HepG2 (cell line): ENCODE data around the gene ADAMTS2. TPM values are rescaled to one million over a fixed set of nuclear protein-coding genes. Genes with fewer than 3 reads are reported as not detected.

Source experiments
- ATAC-seq: fragments of 200-7000 bp; cut with Tn5 transposase; 3 replicates; pipeline ENCODE4 v1.9.1; 2020; ENCODE audit warnings: mild to moderate bottlenecking, moderate library complexity
- BruUV-seq: library from RNA; stranded (reverse); fragments of 400-500 nt; replicated peaks from 2 replicates; lab custom pipeline; 2021; lab: Mats Ljungman, UMichigan
- CTCF ChIA-PET: fragments of 300-600 bp; formaldehyde crosslinking; extraction: SDS; loops from one replicate; lab custom pipeline; 2021; ENCODE audit warnings: low total read pairs, inconsistent platforms, low intra/inter-chr PET ratio; lab: Yijun Ruan, JAX
- POLR2A ChIA-PET: fragments of 350-600 bp; sonication (Branson Sonifier 250); formaldehyde crosslinking; loops from one replicate; lab custom pipeline; 2020; ENCODE audit warnings: antibody characterized with exemption, inconsistent platforms; lab: Yijun Ruan, JAX
- DNase-seq: peaks from one replicate; pipeline ENCODE4 v3.0.0-alpha.2; 2015; ENCODE audit warnings: low spot score
- FAIRE-seq: peaks from 3 replicates; lab custom pipeline; 2011; peaks lifted over from hg19 to GRCh38; lab: Jason Lieb, UNC
- H2AFZ ChIP-seq: one replicate; pipeline ENCODE4 v1.6.1; 2011; ENCODE audit warnings: low read length, inconsistent platforms
- H3K27ac ChIP-seq: fragments of 300-600 bp; 3 replicates; pipeline ENCODE4 v1.8.0; 2011; ENCODE audit warnings: mixed run types, mild to moderate bottlenecking, mixed read lengths, low read length, inconsistent platforms; ENCODE audit not compliant: insufficient read depth; ENCODE audit errors: extremely low read length
- H3K27me3 ChIP-seq, 2 experiments: fragments of 200-600 bp in 1 of 2; 2 replicates in 1 of 2; 3 replicates in 1 of 2; pipeline versions ENCODE4 v1.6.0 to v1.8.0; 2011; ENCODE audit warnings: low read length in 2 of 2, mild to moderate bottlenecking in 2 of 2, moderate library complexity in 2 of 2, inconsistent platforms in 1 of 2; ENCODE audit not compliant: insufficient read depth in 2 of 2, control insufficient read depth in 1 of 2
- H3K36me3 ChIP-seq, 2 experiments: fragments of 200-600 bp in 1 of 2; replicated peaks in 1 of 2; 2 replicates in 1 of 2; 3 replicates in 1 of 2; pipeline versions ENCODE4 v1.5.1 to v1.8.0; 2011; ENCODE audit warnings: low read length in 2 of 2, inconsistent platforms in 1 of 2; ENCODE audit not compliant: insufficient read depth in 2 of 2, control insufficient read depth in 1 of 2
- H3K4me1 ChIP-seq: 2 replicates; pipeline ENCODE4 v1.5.1; 2012; ENCODE audit warnings: low read length, inconsistent platforms; ENCODE audit not compliant: insufficient read depth
- H3K4me2 ChIP-seq: 2 replicates; pipeline ENCODE4 v1.6.0; 2011; ENCODE audit warnings: low read depth, low read length, inconsistent platforms
- H3K4me3 ChIP-seq, 3 experiments: fragments of 200-600 bp in 1 of 3; sonication (generic), shearing (Covaris generic) in 1 of 3; replicated peaks in 1 of 3; 2 replicates each; pipeline ENCODE4 v1.5.1; 2011 to 2016; ENCODE audit warnings: low read length in 3 of 3, inconsistent platforms in 2 of 3, low read depth in 2 of 3, mild to moderate bottlenecking in 2 of 3, control low read depth in 1 of 3, mixed read lengths in 1 of 3; ENCODE audit not compliant: insufficient read depth in 1 of 3
- H3K79me2 ChIP-seq: one replicate; pipeline ENCODE4 v1.6.1; 2011; ENCODE audit warnings: low read length, inconsistent platforms; ENCODE audit not compliant: insufficient read depth
- H3K9ac ChIP-seq: 2 replicates; pipeline ENCODE4 v1.6.0; 2011; ENCODE audit warnings: mild to moderate bottlenecking, low read depth, low read length, inconsistent platforms; ENCODE audit not compliant: insufficient read depth
- H3K9me3 ChIP-seq: 2 replicates; pipeline ENCODE4 v1.5.1; 2012; ENCODE audit warnings: mild to moderate bottlenecking, low read length
- H4K20me1 ChIP-seq: 2 replicates; pipeline ENCODE4 v1.6.0; 2011; ENCODE audit warnings: inconsistent platforms, mild to moderate bottlenecking, low read length, moderate library complexity; ENCODE audit not compliant: insufficient read depth
- CREB1 ChIP-seq, 2 experiments: fragments of 450-650 bp in 1 of 2; IDR thresholded peaks; 2 replicates each; pipeline ENCODE4 v1.6.1; 2016 to 2017; ENCODE audit warnings: control low read depth in 1 of 2, mild to moderate bottlenecking in 1 of 2, missing compliant biosample characterization in 1 of 2, missing genetic modification characterization in 1 of 2
- CREM ChIP-seq, 2 experiments: sonication (generic) in 1 of 2; formaldehyde crosslinking in 1 of 2; IDR thresholded peaks; 2 replicates each; pipeline versions ENCODE4 v1.4.0 to v1.6.1; 2016 to 2020; ENCODE audit warnings: antibody characterized with exemption in 1 of 2, mild to moderate bottlenecking in 1 of 2, missing genetic modification reagents in 1 of 2
- ELF3 ChIP-seq: IDR thresholded peaks from 2 replicates; pipeline ENCODE4 v1.6.1; 2016; ENCODE audit warnings: missing genetic modification reagents, missing compliant biosample characterization
- ELF4 ChIP-seq: sonication (generic); formaldehyde crosslinking; IDR thresholded peaks from 2 replicates; pipeline ENCODE4 v1.5.0; 2020; ENCODE audit warnings: missing genetic modification reagents, mild to moderate bottlenecking, moderate library complexity, borderline replicate concordance
- FOXO1 ChIP-seq: sonication (generic); formaldehyde crosslinking; IDR thresholded peaks from 2 replicates; pipeline ENCODE4 v1.4.0; 2020; ENCODE audit warnings: missing genetic modification reagents
- HNRNPUL1 ChIP-seq: fragments of 200-400 bp; formaldehyde crosslinking; IDR thresholded peaks from 2 replicates; pipeline ENCODE4 v1.6.1; 2017; ENCODE audit warnings: low read depth, mild to moderate bottlenecking, low read length, moderate library complexity
- PAF1 ChIP-seq: IDR thresholded peaks from 2 replicates; pipeline ENCODE4 v1.6.1; 2016; ENCODE audit warnings: missing genetic modification reagents, missing compliant biosample characterization
- PHB2 ChIP-seq: fragments of 450-650 bp; IDR thresholded peaks from 2 replicates; pipeline ENCODE4 v1.6.1; 2018; ENCODE audit not compliant: partially characterized antibody
- PREB ChIP-seq: sonication (generic); formaldehyde crosslinking; IDR thresholded peaks from 2 replicates; pipeline ENCODE4 v1.4.0; 2020; ENCODE audit warnings: missing genetic modification reagents
- SNAPC2 ChIP-seq: sonication (generic); formaldehyde crosslinking; IDR thresholded peaks from 2 replicates; pipeline ENCODE4 v1.8.1; 2022; ENCODE audit warnings: mild to moderate bottlenecking, missing genetic modification reagents
- ZBTB25 ChIP-seq: IDR thresholded peaks from 2 replicates; pipeline ENCODE4 v1.6.1; 2018; ENCODE audit warnings: missing genetic modification reagents
- ZNF124 ChIP-seq: sonication (generic); formaldehyde crosslinking; IDR thresholded peaks from 2 replicates; pipeline ENCODE4 v1.4.0; 2020; ENCODE audit warnings: missing genetic modification reagents
- ZNF180 ChIP-seq: sonication (generic); formaldehyde crosslinking; IDR thresholded peaks from 2 replicates; pipeline ENCODE4 v1.4.0; 2020; ENCODE audit warnings: low read depth, missing genetic modification reagents, borderline replicate concordance
- ZNF720 ChIP-seq: sonication (generic); formaldehyde crosslinking; IDR thresholded peaks from 2 replicates; pipeline ENCODE4 v1.4.0; 2020; ENCODE audit warnings: missing genetic modification reagents
- ZNF878 ChIP-seq: sonication (generic); formaldehyde crosslinking; IDR thresholded peaks from 2 replicates; pipeline ENCODE4 v1.8.1; 2023; ENCODE audit warnings: mild to moderate bottlenecking, missing genetic modification reagents, moderate library complexity
- WGBS: methylation state at CpG from one replicate; pipeline ENCODE4 v1.1.6; 2017; ENCODE audit warnings: low lambda C conversion rate; 5-methylcytosine and 5-hydroxymethylcytosine counted together
- in situ Hi-C: cut with HindIII; loops from 2 replicates; pipeline ENCODE4 v1.10.0; 2017; ENCODE audit warnings: low pct_unique_long_range_greater_than_20kb; ENCODE audit not compliant: extremely low pct_ligation_motif_present
- intact Hi-C: fragments of 100-400 bp; cut with micrococcal nuclease; formaldehyde crosslinking; loops from one replicate; pipeline ENCODE4 v1.10.0; 2022; ENCODE audit not compliant: unreplicated experiment
- polyA plus RNA-seq, 8 experiments: library from polyadenylated mRNA; depleted of rRNA in 3 of 8; stranded (reverse) in 7 of 8; unstranded in 1 of 8; fragments of >200 nt; fragmentation: Illumina TruSeq in 4 of 8; extraction: Trizol in 4 of 8; gene quantifications; 2 replicates each; pipeline versions ENCODE4 v1.2.1 to v1.2.3, GENCODE V29; 2011 to 2016; ENCODE audit warnings: low read depth in 4 of 8, missing spikeins in 1 of 8, mixed read lengths in 1 of 8; ENCODE audit not compliant: insufficient read depth in 1 of 8
- total RNA-seq, 5 experiments: library from RNA; depleted of rRNA; stranded (reverse); fragments of >200 nt; fragmentation: Illumina TruSeq; extraction: Trizol; gene quantifications; 2 replicates each; pipeline ENCODE4 v1.2.3, GENCODE V29; 2016; ENCODE audit warnings: low read depth in 1 of 5
- TF ChIP-seq, protein P1 (sequence below): sonication (generic); formaldehyde crosslinking; IDR thresholded peaks from 2 replicates; pipeline ENCODE4 v1.5.0; 2020; ENCODE audit warnings: missing genetic modification reagents

Gene ADAMTS2
- total and polyA plus RNA-seq, 2 of the 13 experiments (the other 11 are each of a cell fraction or from before 2014, with no cell fraction given) = 0.24 to 3.5 TPM

GRCh38 chr5:179328291-179328690 is 17.0 kb downstream of the ADAMTS2 start:
- no peak for TF ChIP-seq ELF3 (CRISPR knock-in tag)
- no peak for TF ChIP-seq CREM (IDR thresholded peaks at IDR 0.05)
- no peak for TF ChIP-seq CREM (CRISPR knock-in tag; IDR thresholded peaks at IDR 0.05)
- no peak for TF ChIP-seq PHB2
- TF ChIP-seq ZNF124 (CRISPR knock-in tag) = no peak
- no peak for TF ChIP-seq CREB1 (IDR thresholded peaks at IDR 0.05)
- no peak for TF ChIP-seq CREB1 (CRISPR knock-in tag; IDR thresholded peaks at IDR 0.05)
- no peak for TF ChIP-seq SNAPC2 (CRISPR knock-in tag)
- Histone ChIP-seq H3K4me1 (no peaks in the 10 kb centered on the region), H3K4me3 (no peak overlapping the region), H3K9me3 (no peaks in the 10 kb centered on the region), H3K79me2 (no peaks in the 10 kb centered on the region), H3K9ac (no peak overlapping the region), H3K4me2 (no peak overlapping the region), H3K36me3 (no peaks in the 10 kb centered on the region), H3K27ac (no peak overlapping the region), H4K20me1 (no peaks in the 10 kb centered on the region), H2AFZ (no peak overlapping the region), H3K27me3 (peaks cover 0 to 31% of the 10 kb centered on the region in 2 experiments; a peak in 2 of 5 replicates)
- ATAC-seq (no peak), DNase-seq (no peak), FAIRE-seq (no peak)
- 80% methylated on average over 6 of the region's 6 CpGs for WGBS
- in situ Hi-C loops (no loop called here), intact Hi-C loops (no loop called here)
- BruUV-seq = no TSS peak
- POLR2A ChIA-PET = no interaction called here
- CTCF ChIA-PET = no interaction called here

DNA sequence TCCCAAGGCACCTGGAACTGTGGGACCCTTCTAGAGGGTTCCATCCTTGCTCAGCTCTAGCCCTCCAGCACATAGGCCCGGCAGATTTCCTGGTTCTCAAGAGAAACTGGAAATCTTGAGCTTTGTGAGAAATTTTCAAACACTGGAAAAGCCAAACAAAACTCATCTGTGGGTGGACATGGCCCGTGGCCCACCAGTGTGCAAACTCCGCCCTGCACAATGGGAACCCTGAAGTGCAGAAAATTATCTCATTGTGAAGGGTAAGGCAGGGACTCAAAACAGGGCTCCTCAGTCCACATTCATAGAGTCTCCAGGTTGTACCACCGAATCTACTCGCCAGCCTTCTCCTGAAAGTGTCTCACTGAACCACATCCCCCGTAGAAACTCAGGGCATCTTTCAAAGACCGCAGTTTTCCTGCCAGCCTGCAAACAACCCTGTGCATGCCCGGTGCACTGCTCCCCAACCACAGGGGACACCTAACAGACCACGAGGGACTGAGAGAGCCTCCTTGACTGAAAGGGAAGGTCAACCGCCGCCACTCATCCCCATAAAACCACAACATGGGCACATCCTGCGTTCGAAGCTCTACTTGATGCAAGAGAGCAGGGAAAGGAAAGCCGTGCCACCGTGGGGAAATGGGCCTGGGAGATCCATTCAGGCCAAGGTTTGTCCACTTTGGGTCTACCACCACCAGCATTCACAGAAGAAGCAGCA is 18.1 kb downstream of the ADAMTS2 start:
- H3K4me2 ChIP-seq = no peak overlapping the region
- no peak overlapping the region for H2AFZ ChIP-seq
- H3K79me2 ChIP-seq = no peaks in the 10 kb centered on the region
- no peaks in the 10 kb centered on the region for H3K36me3 ChIP-seq
- ATAC-seq (no peak), FAIRE-seq (no peak), DNase-seq (no peak)
- no peak overlapping the region for H3K27ac ChIP-seq
- no TSS peak for BruUV-seq
- CTCF ChIA-PET = no interaction called here
- in situ Hi-C loops = no loop called here
- no peaks in the 10 kb centered on the region for H4K20me1 ChIP-seq
- peaks cover 5 to 40% of the 10 kb centered on the region in 2 experiments; a peak in 4 of 5 replicates for H3K27me3 ChIP-seq
- WGBS = 57% methylated on average over 14 of the region's 15 CpGs
- no peaks in the 10 kb centered on the region for H3K4me1 ChIP-seq
- no peak overlapping the region for H3K4me3 ChIP-seq
- H3K9ac ChIP-seq = no peak overlapping the region
- intact Hi-C loops = no loop called here
- POLR2A ChIA-PET = no interaction called here
- H3K9me3 ChIP-seq = no peaks in the 10 kb centered on the region
- TF ChIP-seq PAF1 (CRISPR knock-in tag) = no peak
- TF ChIP-seq HNRNPUL1 = no peak
- no peak for TF ChIP-seq ZBTB25 (CRISPR knock-in tag)
- TF ChIP-seq PREB = no peak
- TF ChIP-seq, protein P1, sequence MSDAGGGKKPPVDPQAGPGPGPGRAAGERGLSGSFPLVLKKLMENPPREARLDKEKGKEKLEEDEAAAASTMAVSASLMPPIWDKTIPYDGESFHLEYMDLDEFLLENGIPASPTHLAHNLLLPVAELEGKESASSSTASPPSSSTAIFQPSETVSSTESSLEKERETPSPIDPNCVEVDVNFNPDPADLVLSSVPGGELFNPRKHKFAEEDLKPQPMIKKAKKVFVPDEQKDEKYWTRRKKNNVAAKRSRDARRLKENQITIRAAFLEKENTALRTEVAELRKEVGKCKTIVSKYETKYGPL (CRISPR knock-in tag) = no peak
- no peak for TF ChIP-seq FOXO1 (CRISPR knock-in tag)
- no peak for TF ChIP-seq ZNF720 (CRISPR knock-in tag)
- no peak for TF ChIP-seq ZNF878 (CRISPR knock-in tag)
- no peak for TF ChIP-seq ELF4 (CRISPR knock-in tag)
- no peak for TF ChIP-seq ZNF180 (CRISPR knock-in tag)
